Measurements from ENCODE around the gene CYGB. TPM values are rescaled to one million over a fixed set of nuclear protein-coding genes. Genes with fewer than 3 reads are reported as not detected.
"Not testable (repeated sequence)": the region's sequence is repeated elsewhere in the genome, so short reads cannot be mapped to it uniquely, and the experiment has no call there.

Gene CYGB
- polyA plus RNA-seq, 1 of the 3 experiments (the other 2 are of a cell fraction): 1.7 TPM

GRCh38 chr17:76528156-76528527, 9.4 kb downstream of the CYGB start:
- H3K79me2 ChIP-seq (ENCODE audit: insufficient read depth): no peaks in the 10 kb centered on the region
- H3F3A ChIP-seq (replicated peaks; ENCODE audit: insufficient read depth): peaks cover 19% of the 10 kb centered on the region
- ChIA-PET CTCF (interaction anchor here (0.6 to 12.4 kb wide), 21 partner anchors 7 to 419 kb away, joined by 3 to 309 read pairs (median 7); partner anchors contain the start of genes AANAT, CYGB, PRCD and SPHK1), POLR2A (interaction anchor here (0.9 to 11.2 kb wide), 6 partner anchors 8 to 29 kb away, joined by 4 to 245 read pairs (median 6); partner anchors contain the start of gene PRCD)
- H3K27ac ChIP-seq (ENCODE audit: low read depth in 2 of 2, low read length in 1 of 2): peak overlapping the region in 1 of 2 experiments; percentile 89; a peak in 2 of 4 replicates
- WGBS (ENCODE audit: low lambda C conversion rate): 94% methylated on average over 12 of the region's 15 CpGs
- no peaks in the 10 kb centered on the region for H3K9me3 ChIP-seq
- TF ChIP-seq TEAD4 (IDR thresholded peaks at IDR 0.05; ENCODE audit: borderline replicate concordance, insufficient read depth): no peak
- H3K36me3 ChIP-seq (replicated peaks in 1 of 2; ENCODE audit: control insufficient read depth in 1 of 2, insufficient read depth in 2 of 2, low read length in 1 of 2): no peaks in the 10 kb centered on the region
- no peaks in the 10 kb centered on the region for H3K9me2 ChIP-seq
- no peaks in the 10 kb centered on the region for H3K27me3 ChIP-seq (ENCODE audit: insufficient read depth)
- no peak overlapping the region for H3K4me3 ChIP-seq (ENCODE audit: low read depth in 2 of 2, low read length in 1 of 2)
- H3K9ac ChIP-seq: no peak overlapping the region
- H2AFZ ChIP-seq (ENCODE audit: low read depth): no peak overlapping the region
- peaks cover 13 to 71% of the 10 kb centered on the region in 2 experiments; a peak in 3 of 4 replicates for H3K4me1 ChIP-seq (ENCODE audit: control insufficient read depth in 1 of 2, insufficient read depth in 2 of 2, low read depth in 1 of 2, low read length in 1 of 2)
- H3K4me2 ChIP-seq: no peak overlapping the region
- no peaks in the 10 kb centered on the region for H4K20me1 ChIP-seq (ENCODE audit: insufficient read depth)
- peak; percentile 27 for DNase-seq

DNA sequence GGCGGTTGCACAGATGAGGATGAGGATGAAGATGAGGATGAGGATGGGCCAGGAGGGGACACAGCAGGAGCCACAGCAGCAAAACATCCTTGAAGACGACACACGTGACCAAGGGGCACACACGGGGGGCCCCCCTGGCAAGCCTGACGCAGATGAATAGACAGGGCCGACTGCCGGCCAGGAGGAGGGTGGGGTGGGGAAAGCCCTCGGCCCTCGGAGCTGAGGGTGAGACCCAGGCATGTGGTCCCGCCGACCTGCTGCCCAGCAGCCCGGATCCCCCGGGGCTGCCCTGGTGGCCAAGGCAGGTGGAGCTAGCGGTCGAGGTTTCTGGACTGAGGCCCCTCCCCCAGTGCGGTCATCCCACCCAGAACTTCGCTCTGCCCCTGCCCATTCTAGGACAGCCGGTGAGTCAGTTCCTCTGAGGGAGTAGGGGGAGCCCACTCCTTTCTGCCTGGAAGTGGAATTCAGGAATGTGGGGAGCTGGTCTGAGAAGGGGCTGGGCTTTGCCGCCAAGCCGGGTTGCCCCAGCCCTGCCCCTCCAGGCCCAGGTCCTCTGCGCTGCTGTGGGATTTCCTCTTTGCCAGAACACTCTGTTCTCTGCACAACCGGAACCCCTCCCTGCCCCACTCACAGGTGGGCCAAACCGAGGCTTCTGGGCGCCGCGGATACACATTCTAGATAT, 9.9 kb downstream of the CYGB start:
- TF ChIP-seq PBX3 (IDR thresholded peaks at IDR 0.05): no peak
- TF ChIP-seq IRF3 (IDR thresholded peaks at IDR 0.05; ENCODE audit: low read depth, low read length): no peak
- TF ChIP-seq TCF12 (IDR thresholded peaks at IDR 0.05): peak; percentile 14; the same call in 1 of the 2 replicates
- TF ChIP-seq FOSL2 (IDR thresholded peaks at IDR 0.05; ENCODE audit: borderline replicate concordance, low read depth): no peak; the same call in 1 of the 2 replicates
- TF ChIP-seq CHD2 (IDR thresholded peaks at IDR 0.05; ENCODE audit: low read length, partially characterized antibody): no peak
- no peak for TF ChIP-seq REST (IDR thresholded peaks at IDR 0.05; ENCODE audit: low read depth, low read length)
- no peak for TF ChIP-seq USF1 (IDR thresholded peaks at IDR 0.05; ENCODE audit: borderline replicate concordance, low read depth)
- CTCF ChIA-PET: interaction anchor here (0.6 to 12.4 kb wide), 16 partner anchors 7 to 419 kb away, joined by 3 to 309 read pairs (median 8); partner anchors contain the start of genes AANAT, CYGB and PRCD
- Histone ChIP-seq H3K27ac (ENCODE audit: low read depth in 2 of 2, low read length in 1 of 2) (peak overlapping the region in 1 of 2 experiments; percentile 89; a peak in 2 of 4 replicates), H3F3A (replicated peaks; ENCODE audit: insufficient read depth) (peaks cover 19% of the 10 kb centered on the region), H3K9me3 (no peaks in the 10 kb centered on the region), H3K27me3 (ENCODE audit: insufficient read depth) (no peaks in the 10 kb centered on the region), H3K4me1 (ENCODE audit: control insufficient read depth in 1 of 2, insufficient read depth in 2 of 2, low read depth in 1 of 2, low read length in 1 of 2) (peaks cover 13 to 66% of the 10 kb centered on the region in 2 experiments; a peak in 3 of 4 replicates), H3K36me3 (replicated peaks in 1 of 2; ENCODE audit: control insufficient read depth in 1 of 2, insufficient read depth in 2 of 2, low read length in 1 of 2) (no peaks in the 10 kb centered on the region), H2AFZ (ENCODE audit: low read depth) (no peak overlapping the region), H3K9me2 (no peaks in the 10 kb centered on the region), H3K4me2 (no peak overlapping the region), H4K20me1 (ENCODE audit: insufficient read depth) (no peaks in the 10 kb centered on the region), H3K79me2 (ENCODE audit: insufficient read depth) (no peaks in the 10 kb centered on the region), H3K4me3 (ENCODE audit: low read depth in 2 of 2, low read length in 1 of 2) (no peak overlapping the region), H3K9ac (no peak overlapping the region)
- DNase-seq: peak; percentile 71
- WGBS (ENCODE audit: low lambda C conversion rate): 60% methylated on average over 25 of the region's 26 CpGs
- POLR2A ChIA-PET: interaction anchor here (0.9 to 11.2 kb wide), 4 partner anchors 8 to 24 kb away, joined by 4 to 245 read pairs (median 6); partner anchors contain the start of gene PRCD

DNA sequence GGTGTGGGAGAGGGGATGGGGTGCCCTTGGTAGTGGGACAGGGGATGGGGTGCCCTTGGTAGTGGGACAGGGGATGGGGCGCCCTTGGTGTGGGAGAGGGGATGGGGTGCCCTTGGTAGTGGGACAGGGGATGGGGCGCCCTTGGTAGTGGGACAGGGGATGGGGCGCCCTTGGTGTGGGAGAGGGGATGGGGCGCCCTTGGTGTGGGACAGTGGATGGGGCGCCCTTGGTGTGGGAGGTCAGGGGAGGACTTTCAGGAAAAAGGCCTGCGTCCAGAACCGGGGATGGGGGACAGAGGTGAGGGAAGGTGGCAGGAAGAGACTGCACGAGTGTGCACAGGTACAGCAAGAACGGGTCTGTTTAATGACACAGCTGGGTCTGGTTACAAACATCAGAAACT, 10.5 kb downstream of the CYGB start:
- H3K27me3 ChIP-seq (ENCODE audit: insufficient read depth); H3K9ac ChIP-seq; H4K20me1 ChIP-seq (ENCODE audit: insufficient read depth); H3K79me2 ChIP-seq (ENCODE audit: insufficient read depth); H3K9me3 ChIP-seq; H3K9me2 ChIP-seq; H2AFZ ChIP-seq (ENCODE audit: low read depth); H3K4me3 ChIP-seq (ENCODE audit: low read depth in 2 of 2, low read length in 1 of 2); H3K4me2 ChIP-seq; H3K36me3 ChIP-seq (replicated peaks in 1 of 2; ENCODE audit: control insufficient read depth in 1 of 2, insufficient read depth in 2 of 2, low read length in 1 of 2): not testable (repeated sequence)
- POLR2A ChIA-PET: interaction anchor here (0.9 to 11.2 kb wide), 3 partner anchors 13 to 24 kb away, joined by 4 to 245 read pairs (median 9); partner anchors contain the start of gene PRCD
- peaks cover 19% of the 10 kb centered on the region for H3F3A ChIP-seq (replicated peaks; ENCODE audit: insufficient read depth)
- 89% methylated on average over 9 of the region's 9 CpGs for WGBS (ENCODE audit: low lambda C conversion rate)
- H3K27ac ChIP-seq (ENCODE audit: low read depth in 2 of 2, low read length in 1 of 2): peak overlapping the region in 1 of 2 experiments; percentile 89; a peak in 1 of 4 replicates
- DNase-seq: peak; percentile 32
- H3K4me1 ChIP-seq (ENCODE audit: control insufficient read depth in 1 of 2, insufficient read depth in 2 of 2, low read depth in 1 of 2, low read length in 1 of 2): peaks cover 13 to 63% of the 10 kb centered on the region in 2 experiments; a peak in 3 of 4 replicates
- CTCF ChIA-PET: interaction anchor here (1.6 to 12.4 kb wide), 5 partner anchors 15 to 97 kb away, joined by 7 to 309 read pairs (median 25); partner anchors contain the start of genes CYGB and PRCD

All from SK-N-SH (cell line).